K562 (cell line): ENCODE results near the gene ERG28. TPM values are rescaled to one million over a fixed set of nuclear protein-coding genes. Genes with fewer than 3 reads are reported as not detected.

Experiments used
- ATAC-seq: fragments of 200-7000 bp; cut with Tn5 transposase; 3 replicates; pipeline ENCODE4 v1.9.1; 2020; ENCODE audit warnings: moderate library complexity
- BruUV-seq: library from RNA; stranded (reverse); fragments of 400-500 nt; replicated peaks from 2 replicates; lab custom pipeline; 2021; lab: Mats Ljungman, UMichigan
- CTCF ChIA-PET: fragments of 300-600 bp; formaldehyde crosslinking; extraction: SDS; loops from one replicate; lab custom pipeline; 2021; ENCODE audit warnings: low intra/inter-chr PET ratio; lab: Yijun Ruan, JAX
- POLR2A ChIA-PET: fragments of 300-600, 350-650 bp; sonication (Branson Sonifier 250); formaldehyde crosslinking; extraction: SDS; loops from one replicate; lab custom pipeline; 2021; ENCODE audit warnings: antibody characterized with exemption, inconsistent platforms; lab: Yijun Ruan, JAX
- DNase-seq, 4 experiments: peaks; one replicate each; pipeline versions ENCODE4 v3.0.0 to v3.0.0-alpha.2; 2011 to 2018; ENCODE audit warnings: low spot score in 3 of 4, mixed read lengths in 3 of 4; ENCODE audit errors: extremely low read depth in 1 of 4
- FAIRE-seq: peaks from 2 replicates; lab custom pipeline; 2011; peaks lifted over from hg19 to GRCh38; lab: Jason Lieb, UNC
- H2AFZ ChIP-seq: 2 replicates; pipeline ENCODE4 v1.6.0; 2011; ENCODE audit warnings: low read depth, low read length, control low read depth, inconsistent platforms
- H3K27ac ChIP-seq: fragments of 200-600 bp; 3 replicates; pipeline ENCODE4 v1.8.0; 2011; ENCODE audit warnings: low read depth, mild to moderate bottlenecking, control low read depth, inconsistent platforms, low read length, moderate library complexity, mixed read lengths; ENCODE audit errors: extremely low read depth
- H3K27me3 ChIP-seq, 2 experiments: fragments of 300-600 bp in 1 of 2; 2 replicates in 1 of 2; 3 replicates in 1 of 2; pipeline versions ENCODE4 v1.6.0 to v1.8.0; 2011; ENCODE audit warnings: inconsistent platforms in 2 of 2, low read length in 2 of 2, mild to moderate bottlenecking in 1 of 2, mixed read lengths in 1 of 2, moderate library complexity in 1 of 2; ENCODE audit not compliant: control insufficient read depth in 2 of 2, insufficient read depth in 2 of 2
- H3K36me3 ChIP-seq: fragments of 300-600 bp; 3 replicates; pipeline ENCODE4 v1.8.0; 2011; ENCODE audit warnings: mild to moderate bottlenecking, low read length, inconsistent platforms; ENCODE audit not compliant: control insufficient read depth, insufficient read depth
- H3K4me1 ChIP-seq, 2 experiments: fragments of 200-600 bp in 1 of 2; replicated peaks in 1 of 2; 2 replicates in 1 of 2; 3 replicates in 1 of 2; pipeline versions ENCODE4 v1.5.1 to v1.8.0; 2011; ENCODE audit warnings: inconsistent platforms in 2 of 2, low read length in 2 of 2, mild to moderate bottlenecking in 1 of 2, mixed read lengths in 1 of 2, moderate library complexity in 1 of 2; ENCODE audit not compliant: control insufficient read depth in 2 of 2, insufficient read depth in 2 of 2
- H3K4me2 ChIP-seq: 2 replicates; pipeline ENCODE4 v1.6.1; 2011; ENCODE audit warnings: low read length, control low read depth, inconsistent platforms, mixed read lengths; ENCODE audit not compliant: insufficient read depth
- H3K4me3 ChIP-seq: fragments of 200-600 bp; sonication (generic), shearing (Covaris generic); 2 replicates; pipeline ENCODE4 v1.5.1; 2016; ENCODE audit warnings: control low read depth, inconsistent platforms
- H3K79me2 ChIP-seq: fragments of 200-600 bp; 3 replicates; pipeline ENCODE4 v1.8.0; 2011; ENCODE audit warnings: low read length, inconsistent platforms; ENCODE audit not compliant: control insufficient read depth, insufficient read depth
- H3K9ac ChIP-seq, 2 experiments: 2 replicates each; pipeline versions ENCODE4 v1.6.0 to v1.6.1; 2011; ENCODE audit warnings: low read depth in 2 of 2, low read length in 2 of 2, control low read depth in 1 of 2, inconsistent platforms in 1 of 2, mild to moderate bottlenecking in 1 of 2, mixed read lengths in 1 of 2; ENCODE audit not compliant: insufficient read depth in 1 of 2
- H3K9me1 ChIP-seq: one replicate; pipeline ENCODE4 v1.6.0; 2011; ENCODE audit warnings: inconsistent platforms, mild to moderate bottlenecking, low read length, moderate library complexity; ENCODE audit not compliant: control insufficient read depth, insufficient read depth
- H3K9me3 ChIP-seq: replicated peaks from 2 replicates; pipeline ENCODE4 v1.5.1; 2011; ENCODE audit warnings: low read depth, low read length, inconsistent platforms; ENCODE audit not compliant: control insufficient read depth, insufficient read depth
- H4K20me1 ChIP-seq: replicated peaks from 2 replicates; pipeline ENCODE4 v1.6.1; 2011; ENCODE audit warnings: low read length, inconsistent platforms, mixed read lengths; ENCODE audit not compliant: control insufficient read depth, insufficient read depth
- WGBS: fragments of 100-300 bp; shearing (Covaris generic); methylation state at CpG from one replicate; pipeline ENCODE4 v1.1.6; 2016; ENCODE audit warnings: low coverage, mixed read lengths; ENCODE audit not compliant: insufficient coverage; ENCODE audit errors: missing lambda C conversion rate; 5-methylcytosine and 5-hydroxymethylcytosine counted together
- in situ Hi-C: fragments of 300-500 bp; cut with MboI; formaldehyde crosslinking; loops from 4 replicates; pipeline ENCODE4 v1.15.0; 2018; ENCODE audit warnings: inconsistent platforms, mixed read lengths
- intact Hi-C: fragments of 100-400 bp; cut with micrococcal nuclease; formaldehyde crosslinking; loops from 2 replicates; pipeline ENCODE4 v1.14.2; 2022
- polyA plus RNA-seq, 8 experiments: library from polyadenylated mRNA; depleted of rRNA in 4 of 8; stranded (reverse) in 5 of 8; unstranded in 3 of 8; fragments of >200 nt; fragmentation: Nextera tagmentation in 2 of 8; fragmentation: Illumina TruSeq in 1 of 8; extraction: Ambion mirVana in 2 of 8; extraction: Trizol in 1 of 8; gene quantifications; 2 replicates each; pipeline versions ENCODE4 v1.2.1 to v1.2.3, GENCODE V29; 2011 to 2014; ENCODE audit warnings: inconsistent platforms in 1 of 8, missing spikeins in 1 of 8
- total RNA-seq, 7 experiments: library from RNA; depleted of rRNA in 6 of 7; stranded (reverse); fragments of >200 nt in 6 of 7; fragmentation: Illumina TruSeq in 2 of 7; extraction: Trizol in 2 of 7; gene quantifications; 2 replicates each; pipeline versions ENCODE4 v1.2.1 to v1.2.3, GENCODE V29; 2011 to 2021; ENCODE audit warnings: low replicate concordance in 1 of 7
- TF ChIP-seq, protein P1 (sequence below): fragments of 250-450 bp; sonication (Bioruptor Pico); IDR thresholded peaks from 2 replicates; pipeline ENCODE4 v1.6.1; 2021; ENCODE audit warnings: mild to moderate bottlenecking
- TF ChIP-seq, protein P2 (sequence below), 3 experiments: fragments of 200-800 bp in 1 of 3; sonication (Bioruptor generic) in 1 of 3; sonication (generic) in 1 of 3; formaldehyde crosslinking in 1 of 3; IDR thresholded peaks; 2 replicates each; pipeline versions ENCODE4 v1.6.1 to v1.8.0; 2016 to 2022; ENCODE audit warnings: mild to moderate bottlenecking in 2 of 3, missing compliant biosample characterization in 2 of 3, missing genetic modification characterization in 2 of 3, missing genetic modification reagents in 1 of 3

ERG28 gene
- total and polyA plus RNA-seq, 9 of the 15 experiments (the other 6 are each of a cell fraction or from before 2014, with no cell fraction given) = 3.1 to 34.2 (median 14.2) TPM

DNA sequence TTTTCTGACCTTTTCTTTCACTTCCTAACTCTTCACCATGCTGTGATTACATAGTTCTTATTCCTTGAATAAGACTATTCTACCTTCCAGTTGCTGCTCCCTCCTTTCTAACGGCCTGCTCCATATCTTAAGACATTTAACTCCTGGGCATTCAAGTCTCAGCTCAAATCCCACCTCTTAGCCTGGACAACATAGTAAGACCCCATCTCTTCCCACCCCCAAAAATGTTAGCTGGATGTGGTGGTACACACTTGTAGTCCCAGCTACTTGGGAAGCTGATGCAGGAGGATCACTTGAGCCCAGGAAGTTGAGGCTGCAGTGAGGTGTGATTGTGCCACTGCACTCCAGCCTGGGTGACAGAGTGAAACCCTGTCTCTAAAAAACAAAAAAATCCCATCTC is 10.9 kb downstream of the ERG28 start:
- no peak overlapping the region for H3K27ac ChIP-seq
- H3K79me2 ChIP-seq = no peaks in the 10 kb centered on the region
- H3K9me1 ChIP-seq = no peaks in the 10 kb centered on the region
- no peaks in the 10 kb centered on the region for H3K27me3 ChIP-seq
- H4K20me1 ChIP-seq = no peaks in the 10 kb centered on the region
- in situ Hi-C loops = loop anchor here (5.0 to 25.0 kb wide), 2 partner anchors 72 to 512 kb away; partner anchors contain the start of genes FLVCR2 and NEK9
- TF ChIP-seq, protein P1, sequence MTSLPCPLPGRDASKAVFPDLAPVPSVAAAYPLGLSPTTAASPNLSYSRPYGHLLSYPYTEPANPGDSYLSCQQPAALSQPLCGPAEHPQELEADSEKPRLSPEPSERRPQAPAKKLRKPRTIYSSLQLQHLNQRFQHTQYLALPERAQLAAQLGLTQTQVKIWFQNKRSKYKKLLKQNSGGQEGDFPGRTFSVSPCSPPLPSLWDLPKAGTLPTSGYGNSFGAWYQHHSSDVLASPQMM (CRISPR knock-in tag) = no peak
- TF ChIP-seq, protein P2, sequence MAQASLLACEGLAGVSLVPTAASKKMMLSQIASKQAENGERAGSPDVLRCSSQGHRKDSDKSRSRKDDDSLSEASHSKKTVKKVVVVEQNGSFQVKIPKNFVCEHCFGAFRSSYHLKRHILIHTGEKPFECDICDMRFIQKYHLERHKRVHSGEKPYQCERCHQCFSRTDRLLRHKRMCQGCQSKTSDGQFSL (CRISPR knock-in tag; IDR thresholded peaks at IDR 0.05) = no peak
- TF ChIP-seq, protein P2 (tag; IDR thresholded peaks at IDR 0.05) = no peak
- TF ChIP-seq, all 486 proteins: peak for 0
- no TSS peak for BruUV-seq
- POLR2A ChIA-PET = interaction anchor here (1.0 kb wide), 1 partner anchor 11 kb away, joined by 3 read pairs; the partner anchor contains the start of genes ERG28 and TTLL5
- ATAC-seq = no peak
- CTCF ChIA-PET = no interaction called here
- Histone ChIP-seq H2AFZ (no peak overlapping the region), H3K9ac (no peak overlapping the region), H3K4me2 (no peak overlapping the region), H3K4me1 (peaks cover 0 to 5% of the 10 kb centered on the region in 2 experiments; a peak in 2 of 5 replicates), H3K36me3 (peaks cover 40% of the 10 kb centered on the region; the same call in 2 of the 3 replicates), H3K9me3 (no peaks in the 10 kb centered on the region), H3K4me3 (no peak overlapping the region)
- intact Hi-C loops = loop anchor here (10.0 kb wide), 1 partner anchor 345 kb away; no protein-coding TSS in a partner anchor
- FAIRE-seq = no peak
- WGBS = 40% methylated on average over 1 of the region's 1 CpG
- no peak for DNase-seq
